GM12872 (cell line): ENCODE results near the gene WBP2.

Experiments
- CTCF ChIP-seq: IDR thresholded peaks from 3 replicates; pipeline ENCODE4 v1.5.1; 2011; ENCODE audit warnings: low read depth, mild to moderate bottlenecking, low read length, moderate library complexity; ENCODE audit not compliant: insufficient read depth

Gene WBP2

GRCh38 chr17:75875940-75876189 is 20.7 kb upstream of the WBP2 start:
- no peak for TF ChIP-seq CTCF

GRCh38 chr17:75875182-75875939 is 20.2 kb upstream of the WBP2 start:
- TF ChIP-seq CTCF = no peak

- TF ChIP-seq CTCF = no peak
These were observed 19.4 kb upstream of the WBP2 start for GRCh38 chr17:75874323-75875181.

GRCh38 chr17:75873587-75874322 is 18.6 kb upstream of the WBP2 start:
- TF ChIP-seq CTCF = no peak

GRCh38 chr17:75872434-75873351 is 17.6 kb upstream of the WBP2 start:
- no peak for TF ChIP-seq CTCF

- TF ChIP-seq CTCF = no peak
These were observed 14.4 kb upstream of the WBP2 start for GRCh38 chr17:75869282-75870141.
